ENCODE measurements around the gene PLEK.

The PLEK gene

DNA sequence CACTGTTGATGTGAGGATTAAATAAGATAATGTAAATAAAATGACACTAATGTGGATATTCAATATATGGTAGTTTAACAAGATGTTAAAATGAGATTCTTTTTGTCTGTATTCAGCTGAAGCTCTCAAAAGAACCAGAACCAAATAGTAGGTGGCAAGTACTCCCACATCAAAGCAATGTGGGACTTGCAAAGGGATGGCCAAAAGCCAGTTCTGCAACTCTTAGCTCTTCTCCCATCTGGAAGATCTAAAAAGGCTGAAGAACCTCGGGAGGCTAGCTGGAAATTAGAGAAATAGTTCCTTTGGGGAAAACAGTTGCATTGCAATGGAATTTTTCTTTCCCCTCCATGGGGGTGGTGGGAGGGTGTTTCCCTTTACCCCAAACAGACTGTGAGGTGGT lies 53.3 kb downstream of the PLEK start:
- POLR2A ChIA-PET, result interaction anchor here (0.5 kb wide), 1 partner anchor 298 kb away, joined by 3 read pairs; no protein-coding TSS in a partner anchor
- no peak overlapping the region for H3K4me3 ChIP-seq (ENCODE audit: low read depth, low read length)
- CTCF ChIA-PET, result interaction anchor here (0.9 kb wide), 1 partner anchor 60 kb away, joined by 3 read pairs; no protein-coding TSS in a partner anchor

DNA sequence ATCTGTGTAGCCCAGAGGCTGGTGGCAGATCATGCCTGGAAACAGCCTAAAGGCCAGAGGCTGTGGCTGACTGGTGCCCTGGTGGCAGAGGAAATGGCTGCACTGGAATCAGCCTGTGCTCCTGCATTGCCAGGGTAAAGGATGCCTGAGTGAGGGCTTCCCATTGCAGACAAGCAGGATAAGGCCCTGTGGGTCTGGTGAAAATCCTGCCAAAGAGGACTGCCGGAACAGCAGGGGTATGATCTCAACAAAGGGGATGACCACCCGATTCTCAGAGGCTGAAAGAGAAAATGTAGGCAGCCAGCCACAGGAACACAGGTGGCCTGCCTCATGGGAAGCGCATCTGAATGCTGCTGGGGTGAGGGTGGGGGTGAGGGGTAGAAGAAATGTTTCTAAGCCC lies 53.8 kb downstream of the PLEK start:
- CTCF ChIA-PET, result no interaction called here
- H3K27ac ChIP-seq (ENCODE audit: extremely low read depth, low read depth, low read length), result no peak overlapping the region
- TF ChIP-seq ZNF354C (tag by site-specific recombination; IDR thresholded peaks at IDR 0.05; ENCODE audit: borderline replicate concordance, low read depth) (no peak), SCRT2 (tag by site-specific recombination; IDR thresholded peaks at IDR 0.05) (no peak), GLIS2 (tag by site-specific recombination; IDR thresholded peaks at IDR 0.05) (no peak), ZNF335 (tag by site-specific recombination; conservative IDR thresholded peaks at IDR 0.05) (no peak), KLF8 (tag by site-specific recombination; IDR thresholded peaks at IDR 0.05) (no peak), ZNF560 (tag by site-specific recombination; IDR thresholded peaks at IDR 0.05; ENCODE audit: borderline replicate concordance) (no peak)
- H3K4me3 ChIP-seq (ENCODE audit: low read depth, low read length), result no peak overlapping the region
- H3K4me1 ChIP-seq (ENCODE audit: control insufficient read depth, insufficient read depth, low read length), result no peaks in the 10 kb centered on the region
- no peaks in the 10 kb centered on the region for H3K36me3 ChIP-seq (ENCODE audit: control insufficient read depth in 2 of 2, insufficient read depth in 1 of 2, low read length in 2 of 2)
- POLR2A ChIA-PET, result interaction anchor here (0.5 kb wide), 1 partner anchor 299 kb away, joined by 3 read pairs; no protein-coding TSS in a partner anchor
- no peaks in the 10 kb centered on the region for H3K9me3 ChIP-seq (ENCODE audit: control insufficient read depth, insufficient read depth, low read depth, low read length)

More for the DNA sequence above, 53.3 kb downstream of the PLEK start:
- TF ChIP-seq, protein P1, sequence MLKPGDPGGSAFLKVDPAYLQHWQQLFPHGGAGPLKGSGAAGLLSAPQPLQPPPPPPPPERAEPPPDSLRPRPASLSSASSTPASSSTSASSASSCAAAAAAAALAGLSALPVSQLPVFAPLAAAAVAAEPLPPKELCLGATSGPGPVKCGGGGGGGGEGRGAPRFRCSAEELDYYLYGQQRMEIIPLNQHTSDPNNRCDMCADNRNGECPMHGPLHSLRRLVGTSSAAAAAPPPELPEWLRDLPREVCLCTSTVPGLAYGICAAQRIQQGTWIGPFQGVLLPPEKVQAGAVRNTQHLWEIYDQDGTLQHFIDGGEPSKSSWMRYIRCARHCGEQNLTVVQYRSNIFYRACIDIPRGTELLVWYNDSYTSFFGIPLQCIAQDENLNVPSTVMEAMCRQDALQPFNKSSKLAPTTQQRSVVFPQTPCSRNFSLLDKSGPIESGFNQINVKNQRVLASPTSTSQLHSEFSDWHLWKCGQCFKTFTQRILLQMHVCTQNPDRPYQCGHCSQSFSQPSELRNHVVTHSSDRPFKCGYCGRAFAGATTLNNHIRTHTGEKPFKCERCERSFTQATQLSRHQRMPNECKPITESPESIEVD (tag by site-specific recombination; IDR thresholded peaks at IDR 0.05), result no peak
- TF ChIP-seq ZNF561 (tag by site-specific recombination; IDR thresholded peaks at IDR 0.05; ENCODE audit: borderline replicate concordance) (no peak), ZNF112 (tag by site-specific recombination; IDR thresholded peaks at IDR 0.05) (no peak), ZNF670 (tag by site-specific recombination; IDR thresholded peaks at IDR 0.05; ENCODE audit: low read depth) (no peak), ZNF266 (tag by site-specific recombination; IDR thresholded peaks at IDR 0.05; ENCODE audit: low read depth) (no peak), ZNF184 (tag by site-specific recombination; IDR thresholded peaks at IDR 0.05) (no peak), KLF10 (tag by site-specific recombination; IDR thresholded peaks at IDR 0.05) (no peak), ZNF837 (tag by site-specific recombination; IDR thresholded peaks at IDR 0.05) (no peak), ZNF394 (tag by site-specific recombination; IDR thresholded peaks at IDR 0.05; ENCODE audit: borderline replicate concordance) (no peak), ZNF560 (tag by site-specific recombination; IDR thresholded peaks at IDR 0.05; ENCODE audit: borderline replicate concordance) (no peak), ZNF473 (tag by site-specific recombination; IDR thresholded peaks at IDR 0.05) (no peak), ZNF37A (tag by site-specific recombination; IDR thresholded peaks at IDR 0.05) (no peak), ZNF292 (tag by site-specific recombination; IDR thresholded peaks at IDR 0.05; ENCODE audit: borderline replicate concordance, low read depth) (no peak), ZNF248 (tag by site-specific recombination; IDR thresholded peaks at IDR 0.05) (no peak), ZNF175 (tag by site-specific recombination; IDR thresholded peaks at IDR 0.05) (no peak), ZFP3 (tag by site-specific recombination; IDR thresholded peaks at IDR 0.05; ENCODE audit: low read depth) (no peak), SCRT2 (tag by site-specific recombination; IDR thresholded peaks at IDR 0.05) (no peak)
- TF ChIP-seq, protein P2, sequence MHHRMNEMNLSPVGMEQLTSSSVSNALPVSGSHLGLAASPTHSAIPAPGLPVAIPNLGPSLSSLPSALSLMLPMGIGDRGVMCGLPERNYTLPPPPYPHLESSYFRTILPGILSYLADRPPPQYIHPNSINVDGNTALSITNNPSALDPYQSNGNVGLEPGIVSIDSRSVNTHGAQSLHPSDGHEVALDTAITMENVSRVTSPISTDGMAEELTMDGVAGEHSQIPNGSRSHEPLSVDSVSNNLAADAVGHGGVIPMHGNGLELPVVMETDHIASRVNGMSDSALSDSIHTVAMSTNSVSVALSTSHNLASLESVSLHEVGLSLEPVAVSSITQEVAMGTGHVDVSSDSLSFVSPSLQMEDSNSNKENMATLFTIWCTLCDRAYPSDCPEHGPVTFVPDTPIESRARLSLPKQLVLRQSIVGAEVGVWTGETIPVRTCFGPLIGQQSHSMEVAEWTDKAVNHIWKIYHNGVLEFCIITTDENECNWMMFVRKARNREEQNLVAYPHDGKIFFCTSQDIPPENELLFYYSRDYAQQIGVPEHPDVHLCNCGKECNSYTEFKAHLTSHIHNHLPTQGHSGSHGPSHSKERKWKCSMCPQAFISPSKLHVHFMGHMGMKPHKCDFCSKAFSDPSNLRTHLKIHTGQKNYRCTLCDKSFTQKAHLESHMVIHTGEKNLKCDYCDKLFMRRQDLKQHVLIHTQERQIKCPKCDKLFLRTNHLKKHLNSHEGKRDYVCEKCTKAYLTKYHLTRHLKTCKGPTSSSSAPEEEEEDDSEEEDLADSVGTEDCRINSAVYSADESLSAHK (tag by site-specific recombination; IDR thresholded peaks at IDR 0.05), result no peak
- TF ChIP-seq, protein P3, sequence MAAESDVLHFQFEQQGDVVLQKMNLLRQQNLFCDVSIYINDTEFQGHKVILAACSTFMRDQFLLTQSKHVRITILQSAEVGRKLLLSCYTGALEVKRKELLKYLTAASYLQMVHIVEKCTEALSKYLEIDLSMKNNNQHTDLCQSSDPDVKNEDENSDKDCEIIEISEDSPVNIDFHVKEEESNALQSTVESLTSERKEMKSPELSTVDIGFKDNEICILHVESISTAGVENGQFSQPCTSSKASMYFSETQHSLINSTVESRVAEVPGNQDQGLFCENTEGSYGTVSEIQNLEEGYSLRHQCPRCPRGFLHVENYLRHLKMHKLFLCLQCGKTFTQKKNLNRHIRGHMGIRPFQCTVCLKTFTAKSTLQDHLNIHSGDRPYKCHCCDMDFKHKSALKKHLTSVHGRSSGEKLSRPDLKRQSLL (tag by site-specific recombination; IDR thresholded peaks at IDR 0.05), result no peak
- TF ChIP-seq, protein P4, sequence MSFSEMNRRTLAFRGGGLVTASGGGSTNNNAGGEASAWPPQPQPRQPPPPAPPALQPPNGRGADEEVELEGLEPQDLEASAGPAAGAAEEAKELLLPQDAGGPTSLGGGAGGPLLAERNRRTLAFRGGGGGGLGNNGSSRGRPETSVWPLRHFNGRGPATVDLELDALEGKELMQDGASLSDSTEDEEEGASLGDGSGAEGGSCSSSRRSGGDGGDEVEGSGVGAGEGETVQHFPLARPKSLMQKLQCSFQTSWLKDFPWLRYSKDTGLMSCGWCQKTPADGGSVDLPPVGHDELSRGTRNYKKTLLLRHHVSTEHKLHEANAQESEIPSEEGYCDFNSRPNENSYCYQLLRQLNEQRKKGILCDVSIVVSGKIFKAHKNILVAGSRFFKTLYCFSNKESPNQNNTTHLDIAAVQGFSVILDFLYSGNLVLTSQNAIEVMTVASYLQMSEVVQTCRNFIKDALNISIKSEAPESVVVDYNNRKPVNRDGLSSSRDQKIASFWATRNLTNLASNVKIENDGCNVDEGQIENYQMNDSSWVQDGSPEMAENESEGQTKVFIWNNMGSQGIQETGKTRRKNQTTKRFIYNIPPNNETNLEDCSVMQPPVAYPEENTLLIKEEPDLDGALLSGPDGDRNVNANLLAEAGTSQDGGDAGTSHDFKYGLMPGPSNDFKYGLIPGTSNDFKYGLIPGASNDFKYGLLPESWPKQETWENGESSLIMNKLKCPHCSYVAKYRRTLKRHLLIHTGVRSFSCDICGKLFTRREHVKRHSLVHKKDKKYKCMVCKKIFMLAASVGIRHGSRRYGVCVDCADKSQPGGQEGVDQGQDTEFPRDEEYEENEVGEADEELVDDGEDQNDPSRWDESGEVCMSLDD (tag by site-specific recombination; IDR thresholded peaks at IDR 0.05), result no peak
- no peaks in the 10 kb centered on the region for H3K36me3 ChIP-seq (ENCODE audit: control insufficient read depth in 2 of 2, insufficient read depth in 1 of 2, low read length in 2 of 2)
- H3K4me1 ChIP-seq (ENCODE audit: control insufficient read depth, insufficient read depth, low read length), result no peaks in the 10 kb centered on the region
- no peaks in the 10 kb centered on the region for H3K9me3 ChIP-seq (ENCODE audit: control insufficient read depth, insufficient read depth, low read depth, low read length)
- no peak overlapping the region for H3K27ac ChIP-seq (ENCODE audit: extremely low read depth, low read depth, low read length)

Measured in HEK293 (cell line).